GM19438 (cell line): ENCODE data around the gene RELL1.

Source experiments
- ATAC-seq: cut with Tn5 transposase; IDR thresholded peaks from one replicate; pipeline ENCODE4 v1.9.1; 2021; ENCODE audit warnings: low read depth; ENCODE audit not compliant: unreplicated experiment

The RELL1 gene

DNA sequence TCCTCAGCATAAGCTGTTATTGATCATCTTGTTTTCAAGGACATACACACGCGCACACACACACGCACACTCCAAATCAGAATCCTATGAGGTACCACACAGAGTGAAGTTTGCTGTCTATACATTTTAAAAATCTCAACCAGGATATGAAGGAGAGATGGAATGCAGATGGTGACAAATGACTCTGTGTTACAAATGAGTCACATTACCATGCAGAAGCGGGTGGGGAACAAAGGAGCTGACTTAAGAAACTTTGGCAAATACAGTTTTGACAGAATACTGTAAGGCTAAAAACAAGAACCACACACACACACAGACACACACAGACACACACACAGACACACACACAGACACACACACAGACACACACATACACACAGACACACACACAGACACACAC is 81.7 kb downstream of the RELL1 start:
- ATAC-seq, result no peak

DNA sequence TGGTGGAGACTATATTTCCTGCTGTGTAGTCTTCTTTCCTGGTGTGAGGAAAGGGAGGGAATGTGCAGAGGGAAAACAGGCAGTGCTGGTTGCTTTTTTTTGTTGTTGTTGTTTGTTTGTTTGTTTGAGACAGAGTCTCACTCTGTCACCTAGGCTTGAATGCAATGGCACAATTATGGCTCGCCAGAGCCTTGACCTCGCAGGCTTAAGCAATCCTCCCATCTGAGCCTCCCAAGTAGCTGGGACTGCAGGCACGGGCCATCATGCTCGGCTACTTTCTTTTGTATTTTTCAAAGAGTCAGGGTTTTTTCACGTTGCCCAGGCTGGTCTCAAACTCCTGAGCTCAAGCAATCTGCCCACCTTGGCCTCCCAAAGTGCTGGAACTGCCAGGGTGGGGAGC is 82.5 kb downstream of the RELL1 start:
- no peak for ATAC-seq

DNA sequence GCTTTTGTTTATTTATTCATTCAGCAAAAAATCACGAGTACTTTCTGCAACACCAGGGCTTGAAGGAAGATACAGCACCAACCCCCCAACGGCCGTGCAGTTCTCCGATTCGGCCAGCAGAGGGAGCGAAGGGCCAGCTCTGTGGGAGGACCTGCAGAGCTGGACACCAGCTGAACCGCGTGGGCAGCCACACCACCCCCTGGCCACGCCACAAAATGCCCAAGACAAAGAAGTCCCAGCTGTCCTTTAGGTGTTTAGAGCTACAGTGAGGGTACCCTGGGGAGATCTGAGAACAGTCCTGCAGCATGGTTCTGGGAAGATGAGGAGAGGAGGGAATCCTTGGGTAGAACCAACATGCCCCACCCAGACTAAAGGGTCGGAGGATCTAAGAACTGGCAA is 83.1 kb downstream of the RELL1 start:
- ATAC-seq, result peak; percentile 92

DNA sequence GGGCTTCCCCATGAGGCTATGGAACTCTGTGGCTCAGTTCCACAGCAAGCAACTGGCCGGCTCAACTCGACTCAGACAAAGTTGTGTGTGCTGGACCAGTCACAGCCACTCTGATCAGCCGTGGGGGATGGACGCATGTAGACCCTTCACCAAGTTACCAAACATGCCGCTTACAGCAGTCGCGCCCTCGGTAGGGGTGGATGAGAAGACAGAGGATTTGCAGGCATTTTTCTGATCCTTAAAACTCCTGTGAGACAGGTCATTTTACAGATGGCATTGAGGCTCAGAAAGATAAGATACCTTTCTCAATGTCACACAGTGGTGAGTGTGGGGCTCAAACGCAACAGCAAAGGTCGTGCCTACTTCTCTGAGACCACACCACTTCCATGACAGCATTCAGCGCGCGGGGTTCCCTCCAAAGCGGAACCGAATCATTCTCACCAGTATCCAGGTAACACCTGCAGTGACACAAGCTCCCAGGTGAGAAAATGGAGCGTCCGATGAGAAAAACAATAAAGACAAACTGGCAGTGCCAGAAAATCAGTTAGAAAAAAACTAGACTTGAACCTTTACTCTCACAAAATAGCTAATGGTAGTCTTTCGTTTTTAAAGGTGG is 83.6 kb downstream of the RELL1 start:
- no peak for ATAC-seq

DNA sequence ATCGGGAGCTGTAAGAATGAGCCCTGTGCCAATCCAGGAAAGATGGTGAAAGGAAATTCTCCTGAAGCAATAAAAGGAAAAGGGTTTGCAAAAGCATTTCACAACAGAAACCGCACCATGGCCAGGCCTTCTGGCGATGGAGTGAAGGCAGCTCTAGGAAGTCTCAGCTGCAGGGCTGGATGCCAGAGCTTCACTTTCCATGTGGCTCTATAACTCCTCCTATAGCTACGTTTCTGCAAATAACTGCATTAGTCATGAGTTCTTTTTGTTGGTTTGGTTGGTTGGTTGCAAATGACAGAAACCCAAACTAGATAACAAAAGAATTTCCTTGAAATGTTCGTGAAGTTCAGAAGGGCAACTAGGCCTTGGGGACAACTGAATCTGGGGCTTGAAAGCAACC is 84.6 kb downstream of the RELL1 start:
- ATAC-seq, result no peak

DNA sequence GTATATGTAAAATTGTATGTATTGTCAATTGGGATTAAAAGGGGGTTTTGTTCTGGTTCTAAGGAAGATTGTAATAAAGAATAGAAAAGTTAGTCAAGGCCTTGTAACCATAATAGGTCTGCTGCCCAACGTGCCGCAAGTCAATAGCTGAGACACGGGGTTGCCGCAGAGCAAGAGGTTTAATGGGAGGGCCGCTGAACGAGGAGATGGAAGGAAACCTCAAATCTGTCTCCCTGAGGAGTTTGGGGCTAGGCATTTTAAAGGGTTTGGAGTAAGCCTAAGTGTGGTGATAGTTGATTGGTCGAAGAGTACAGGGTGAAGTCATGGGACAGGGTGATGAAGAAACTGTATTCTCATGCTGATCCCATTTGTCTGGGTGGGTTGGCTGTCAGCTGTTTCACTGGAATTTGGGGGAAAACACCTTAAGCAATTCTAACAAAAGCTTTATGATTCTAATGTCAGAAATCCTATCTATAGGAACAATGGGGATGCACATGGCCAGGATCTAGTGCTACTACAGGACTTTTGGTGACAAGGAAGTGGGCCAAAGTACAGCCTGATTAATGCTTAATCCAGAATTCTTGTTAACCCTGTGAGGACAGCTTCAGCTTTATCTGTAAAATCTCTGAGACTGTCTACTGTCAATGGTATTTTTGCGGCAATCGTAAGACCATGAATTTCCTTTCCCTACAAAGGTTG is 86.9 kb downstream of the RELL1 start:
- no peak for ATAC-seq

DNA sequence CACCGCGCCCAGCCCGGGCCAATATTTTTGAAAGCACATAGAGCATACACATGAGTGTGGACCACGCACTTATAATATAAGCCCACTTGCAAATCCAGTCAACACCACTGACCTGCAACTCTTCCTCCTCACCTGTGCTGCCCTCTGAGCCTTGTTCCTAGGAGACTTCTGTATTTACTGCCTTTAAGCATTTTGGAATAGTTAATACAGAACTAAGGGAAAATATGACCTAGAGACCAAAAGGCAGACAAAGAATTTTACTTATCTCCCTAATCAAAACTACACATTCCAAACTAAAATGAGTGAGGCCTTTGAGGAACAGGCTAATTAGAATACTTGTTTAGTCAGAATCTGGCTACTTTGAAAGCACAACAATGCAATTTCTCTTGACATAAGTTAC is 89.1 kb downstream of the RELL1 start:
- no peak for ATAC-seq

DNA sequence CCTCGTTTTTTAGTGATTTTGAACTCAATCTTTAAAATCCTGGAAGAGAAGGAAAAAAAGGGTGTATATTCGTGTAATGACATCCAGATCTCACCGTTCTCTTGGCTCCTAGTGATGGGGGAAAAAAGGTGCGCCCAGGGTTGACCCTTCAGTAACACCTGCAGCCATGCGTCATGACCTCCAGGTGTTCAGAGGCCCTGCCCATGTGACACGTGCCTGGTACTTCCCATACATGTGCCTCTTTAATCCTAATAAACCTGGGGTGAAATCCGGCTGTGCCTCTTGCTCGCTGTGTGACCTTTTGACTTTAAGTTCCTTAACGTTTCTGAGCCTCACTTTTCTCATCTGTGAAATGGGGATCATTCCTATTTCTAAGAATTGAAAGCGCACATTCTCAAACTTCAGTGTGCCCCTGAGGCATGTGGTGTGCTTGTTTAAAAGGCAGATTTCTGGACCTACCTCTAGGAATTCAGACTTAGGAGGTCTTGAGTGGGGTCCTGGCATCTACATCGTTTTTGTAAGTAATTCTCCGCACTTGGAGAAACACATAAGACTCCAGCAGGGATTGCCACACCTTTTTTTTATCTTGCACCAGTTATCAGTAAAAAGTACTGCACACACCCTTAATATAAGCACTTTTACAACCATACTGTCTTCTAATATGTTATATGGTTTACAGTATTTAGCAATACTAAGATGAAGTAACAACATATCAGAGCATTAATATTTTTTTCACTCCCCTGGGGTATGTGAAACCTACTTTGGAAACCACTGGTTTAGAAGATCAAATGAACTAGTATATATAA is 90.1 kb downstream of the RELL1 start:
- ATAC-seq, result no peak

DNA sequence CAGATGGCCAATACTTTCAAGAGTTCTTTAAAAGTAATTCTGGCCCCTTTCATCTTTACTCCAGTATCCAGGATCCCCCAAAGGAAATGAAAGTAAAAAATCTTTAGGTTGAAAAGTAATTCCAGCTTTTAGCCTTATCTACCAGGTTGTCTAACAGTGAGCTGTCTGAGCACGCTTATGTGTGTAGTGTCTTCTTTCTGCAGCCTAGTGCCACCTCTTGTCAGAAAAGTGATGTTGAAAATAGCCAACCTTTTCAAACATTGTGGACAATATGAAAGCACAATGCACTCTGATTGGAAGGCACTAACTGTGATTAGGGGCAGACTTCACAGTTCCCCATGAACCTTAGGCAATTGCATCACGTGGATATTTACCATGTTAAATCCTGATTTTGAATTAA is 92.1 kb downstream of the RELL1 start:
- no peak for ATAC-seq

DNA sequence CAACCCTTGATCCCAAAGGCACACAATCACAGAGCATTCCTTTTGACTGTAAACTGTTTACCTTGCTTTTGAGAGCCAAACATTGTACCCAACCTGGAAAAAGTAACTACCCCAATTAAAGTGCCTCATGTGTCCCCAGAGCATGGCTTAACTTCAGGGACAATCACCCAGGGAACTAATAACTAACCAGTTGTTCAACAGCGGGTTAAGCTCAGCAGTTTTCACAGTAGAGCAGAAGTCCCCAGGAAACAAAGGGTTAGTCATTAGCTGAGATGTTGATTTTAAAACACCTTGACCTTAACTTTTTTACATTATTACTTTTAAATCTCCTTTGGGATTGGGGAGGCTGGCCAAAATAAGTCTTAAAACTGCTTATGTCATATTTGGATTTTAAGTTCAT is 94.8 kb downstream of the RELL1 start:
- ATAC-seq, result no peak

DNA sequence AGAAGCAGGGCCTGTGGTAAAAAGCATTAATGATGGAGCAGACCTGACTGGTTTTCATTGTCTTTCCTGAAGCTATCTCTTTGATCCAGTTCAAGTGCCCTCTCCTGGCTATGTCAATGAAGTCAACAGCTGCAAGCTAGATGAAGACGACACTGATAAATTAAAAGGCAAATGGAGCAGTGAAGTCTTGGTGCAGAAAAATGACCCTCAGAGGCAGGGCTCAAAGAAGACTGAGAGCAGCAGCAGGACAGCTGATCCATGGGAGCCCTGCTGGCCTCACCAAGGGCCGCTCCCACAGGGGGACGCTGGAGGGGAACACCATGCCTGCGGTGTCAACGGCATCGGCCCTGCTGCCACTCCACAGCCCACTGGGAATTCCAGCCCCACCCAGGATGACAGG is 96.2 kb downstream of the RELL1 start:
- ATAC-seq, result no peak

DNA sequence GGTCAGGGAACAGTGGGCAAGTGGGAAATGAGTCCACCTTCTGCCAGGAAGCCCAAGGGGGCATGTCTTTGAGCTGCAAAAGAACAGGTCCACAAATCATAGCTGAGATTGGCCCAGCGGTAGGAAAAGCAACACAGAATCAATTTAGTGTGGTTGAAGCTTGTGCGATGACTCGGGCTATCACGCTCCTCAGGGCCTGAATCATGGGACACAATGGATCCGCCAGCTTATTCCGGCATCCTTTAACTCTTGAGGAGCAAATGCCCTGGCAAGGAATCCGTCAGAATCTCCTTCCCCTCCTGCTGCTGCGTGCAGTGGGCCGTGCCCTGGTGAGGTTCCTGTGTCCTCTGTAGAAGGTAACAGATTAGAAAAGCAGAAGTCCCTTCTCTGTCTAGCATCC is 98.0 kb downstream of the RELL1 start:
- no peak for ATAC-seq

DNA sequence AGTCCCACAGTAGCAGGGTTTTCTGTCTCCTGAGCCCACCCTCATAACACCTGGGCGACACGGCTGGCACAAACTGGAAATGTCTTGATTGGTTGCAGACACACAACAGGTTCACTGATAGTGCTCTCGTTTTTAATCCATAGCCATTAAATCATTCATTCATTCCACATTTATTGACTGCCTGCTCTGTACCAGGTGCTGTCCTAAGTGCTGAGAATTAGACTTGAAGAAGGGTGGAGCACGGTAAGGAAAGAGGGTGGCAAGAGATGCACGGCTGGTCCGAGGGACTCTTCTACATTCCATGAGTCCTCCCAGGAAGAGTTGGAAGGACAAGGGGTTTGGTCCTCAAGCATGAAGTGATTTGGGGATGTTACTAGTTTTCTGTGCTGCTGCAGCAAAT is 100.0 kb downstream of the RELL1 start:
- no peak for ATAC-seq

DNA sequence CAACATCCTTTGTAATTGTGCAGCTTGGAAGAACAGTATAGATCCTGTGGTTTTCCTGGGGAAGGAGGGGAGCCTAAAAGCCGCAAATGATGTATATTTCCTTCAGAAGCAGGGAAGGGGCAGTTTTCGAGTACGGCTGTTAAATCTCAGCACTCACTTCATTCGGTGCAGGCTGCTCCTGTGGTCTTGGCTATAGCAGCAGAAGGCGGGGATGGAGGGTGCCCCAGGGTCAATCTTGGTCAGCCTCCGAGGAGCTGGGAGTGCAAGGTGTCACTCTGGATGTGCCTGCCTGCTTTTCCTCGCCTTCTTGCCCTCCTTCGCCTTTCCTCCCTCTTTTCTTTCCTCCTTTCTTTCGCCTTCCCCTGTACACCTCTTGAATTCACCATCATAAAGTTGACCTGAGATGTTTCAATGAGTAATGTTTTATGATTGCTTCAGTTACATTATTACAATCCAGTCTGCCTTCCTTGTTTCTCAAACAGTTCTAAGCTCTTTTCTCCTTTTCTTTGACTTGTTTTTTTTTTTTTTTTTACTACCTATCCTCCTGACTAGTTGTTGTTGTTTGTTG is 101.6 kb downstream of the RELL1 start:
- no peak for ATAC-seq

DNA sequence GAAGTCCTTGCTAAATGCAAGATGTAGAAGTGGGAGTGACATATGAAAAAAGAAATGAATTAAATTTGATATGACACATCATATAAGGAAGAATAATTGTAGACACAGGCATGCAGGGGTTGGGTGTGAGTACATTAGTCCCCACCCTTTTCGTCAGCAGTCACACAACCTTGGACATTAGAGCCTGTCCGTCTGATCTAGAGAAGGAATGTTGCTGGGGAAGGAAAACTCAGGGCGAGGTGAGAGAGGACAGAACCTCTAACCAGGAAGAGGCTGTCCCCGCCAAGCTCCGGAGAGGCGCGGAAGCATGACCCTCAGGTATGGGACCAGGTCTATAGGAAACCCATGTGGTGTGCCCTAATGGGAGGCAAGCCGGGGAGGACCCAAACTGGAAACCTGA is 102.1 kb downstream of the RELL1 start:
- ATAC-seq, result no peak

DNA sequence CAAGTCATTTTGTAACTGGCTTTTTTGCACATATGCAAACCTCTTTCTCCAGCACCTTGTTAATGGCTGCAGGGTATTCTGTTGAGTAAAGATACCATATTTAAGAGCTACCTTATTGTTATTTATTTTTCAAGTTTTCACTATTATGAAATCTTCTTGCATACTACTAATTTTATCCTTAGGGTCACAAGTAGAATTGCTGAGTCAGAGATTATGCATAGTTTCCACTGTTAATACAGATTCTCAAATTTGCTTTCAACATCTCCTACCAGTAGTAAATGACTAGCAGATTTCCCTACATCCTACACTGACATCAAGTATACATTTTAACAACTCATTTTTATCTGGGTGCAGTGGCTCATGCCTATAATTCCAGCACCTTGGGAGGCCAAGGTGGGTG is 112.6 kb downstream of the RELL1 start:
- ATAC-seq, result no peak

DNA sequence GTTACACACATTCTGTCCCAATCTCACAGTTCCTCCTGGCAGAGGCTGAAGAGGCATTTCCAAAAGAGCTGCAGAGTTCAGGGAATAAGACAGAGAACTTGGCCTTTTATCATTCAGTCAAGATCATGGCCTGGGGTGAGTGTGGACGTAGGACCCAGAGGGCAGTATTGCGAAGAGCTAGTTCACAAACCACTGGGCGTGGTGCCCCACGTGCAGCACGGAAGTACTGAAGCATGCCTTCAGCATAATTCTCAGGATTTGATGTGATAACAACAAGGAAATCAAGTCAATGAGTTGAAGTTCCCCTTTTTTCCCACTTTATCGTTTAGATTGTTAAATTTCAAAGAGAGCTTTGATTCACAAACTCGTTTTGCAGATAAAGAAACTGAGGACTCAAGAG is 117.7 kb downstream of the RELL1 start:
- no peak for ATAC-seq

DNA sequence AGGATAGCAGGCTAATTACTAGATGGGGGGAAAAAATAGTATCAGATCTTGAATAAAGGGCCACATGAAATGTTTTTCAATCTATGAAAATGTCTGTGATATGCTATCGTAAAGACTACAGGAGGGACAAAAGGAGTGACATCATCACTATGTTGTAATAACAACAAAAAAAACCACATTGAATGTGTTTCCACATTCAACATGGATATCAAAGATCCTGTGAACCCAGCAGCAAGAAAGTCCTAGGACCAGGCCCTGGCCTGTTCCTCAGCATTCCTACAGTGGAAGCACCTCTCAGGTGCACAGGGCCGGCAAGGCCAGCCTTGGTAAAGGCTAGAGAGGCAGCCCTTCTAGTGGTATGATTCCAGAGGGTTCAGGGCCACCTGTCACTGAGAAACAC is 118.3 kb downstream of the RELL1 start:
- ATAC-seq, result no peak

DNA sequence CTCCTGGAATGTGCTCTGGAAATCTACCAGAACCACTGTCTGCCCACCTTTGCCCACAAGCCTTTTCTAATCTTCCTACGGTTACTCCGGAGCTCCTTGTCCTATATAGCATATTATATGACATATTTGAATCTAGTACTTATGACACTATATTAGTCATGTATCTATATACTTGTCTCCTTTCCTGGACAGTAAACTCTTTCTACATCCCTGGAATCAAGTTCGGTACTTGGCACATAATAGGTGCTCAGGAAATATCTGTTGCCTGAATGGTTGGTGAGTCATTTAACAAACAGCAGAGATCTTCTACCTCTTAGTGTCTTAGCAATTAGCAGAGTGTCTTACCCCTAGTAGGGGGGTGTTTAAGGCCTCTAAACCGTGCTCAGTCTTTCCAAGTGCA is 123.6 kb downstream of the RELL1 start:
- no peak for ATAC-seq

DNA sequence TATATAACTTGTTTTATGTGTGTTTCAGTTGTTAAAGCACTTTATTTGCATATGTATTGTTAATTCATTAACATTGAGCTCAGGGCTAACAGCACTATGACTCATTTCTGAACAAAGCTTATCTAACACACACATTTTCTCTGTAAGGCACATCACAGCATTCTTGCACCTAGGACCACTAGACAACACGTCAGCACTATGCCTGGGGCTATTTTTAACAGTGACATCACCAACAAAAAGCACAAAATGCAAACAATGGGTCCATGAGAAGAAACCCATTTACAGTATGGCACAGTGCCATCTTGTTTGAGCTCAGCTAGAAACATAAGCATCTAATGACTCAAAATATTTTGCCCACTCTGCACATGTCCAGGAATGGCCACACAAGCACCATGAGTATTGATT is 124.4 kb downstream of the RELL1 start:
- peak; percentile 94 for ATAC-seq

DNA sequence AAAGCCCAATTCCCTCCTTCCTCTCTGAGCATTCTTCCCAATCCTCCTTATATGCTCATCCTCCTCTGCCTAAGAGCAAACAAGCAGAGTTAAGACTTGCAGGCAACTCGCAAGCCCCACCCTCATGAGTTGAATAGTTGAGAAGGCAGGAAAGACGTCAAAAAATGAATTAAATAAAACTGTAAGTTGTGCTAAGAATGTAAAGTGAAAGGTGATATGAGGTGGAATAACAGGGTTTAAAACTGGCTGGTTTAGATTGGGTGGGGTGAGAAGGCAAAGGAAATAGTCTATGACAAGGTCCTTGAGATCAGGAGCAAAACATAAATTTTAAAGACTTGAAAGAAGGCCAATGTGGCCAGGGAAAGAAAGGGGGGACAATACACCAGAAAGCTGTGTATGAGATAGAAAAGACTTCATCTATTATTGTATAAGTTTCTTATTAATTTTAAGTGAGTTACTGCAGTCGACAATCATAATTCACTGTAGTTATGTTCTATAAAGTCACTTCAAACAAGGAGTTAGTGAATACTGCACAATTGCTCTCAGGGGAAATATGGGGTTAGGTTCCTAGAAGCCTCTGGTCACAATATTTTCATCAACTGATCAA is 124.9 kb downstream of the RELL1 start:
- peak; percentile 81 for ATAC-seq
